ENCODE measurements around the gene GAN. TPM values are rescaled to one million over a fixed set of nuclear protein-coding genes. Genes with fewer than 3 reads are reported as not detected.

The GAN gene
- total RNA-seq, 4 donors from 2014 or later: 9.6 to 14.8 (median 11.7) TPM

GRCh38 chr16:81268509-81268908 is 46.3 kb upstream of the GAN start:
- Histone ChIP-seq H3K27me3 (no peaks in the 10 kb centered on the region), H3K4me1 (peaks cover 19 to 39% (median 32%) of the 10 kb centered on the region in 4 donors), H3K36me3 (no peaks in the 10 kb centered on the region), H3K9me3 (no peaks in the 10 kb centered on the region), H3K4me3 (no peak overlapping the region), H3K27ac (replicated peaks in 1 of 4) (no peak overlapping the region)
- WGBS: 91% methylated on average over 5 of the region's 5 CpGs
- intact Hi-C loops (cut with DNase I): no loop called here
- DNase-seq (ENCODE audit: extremely low spot score): no peak
- TF ChIP-seq, protein P1, sequence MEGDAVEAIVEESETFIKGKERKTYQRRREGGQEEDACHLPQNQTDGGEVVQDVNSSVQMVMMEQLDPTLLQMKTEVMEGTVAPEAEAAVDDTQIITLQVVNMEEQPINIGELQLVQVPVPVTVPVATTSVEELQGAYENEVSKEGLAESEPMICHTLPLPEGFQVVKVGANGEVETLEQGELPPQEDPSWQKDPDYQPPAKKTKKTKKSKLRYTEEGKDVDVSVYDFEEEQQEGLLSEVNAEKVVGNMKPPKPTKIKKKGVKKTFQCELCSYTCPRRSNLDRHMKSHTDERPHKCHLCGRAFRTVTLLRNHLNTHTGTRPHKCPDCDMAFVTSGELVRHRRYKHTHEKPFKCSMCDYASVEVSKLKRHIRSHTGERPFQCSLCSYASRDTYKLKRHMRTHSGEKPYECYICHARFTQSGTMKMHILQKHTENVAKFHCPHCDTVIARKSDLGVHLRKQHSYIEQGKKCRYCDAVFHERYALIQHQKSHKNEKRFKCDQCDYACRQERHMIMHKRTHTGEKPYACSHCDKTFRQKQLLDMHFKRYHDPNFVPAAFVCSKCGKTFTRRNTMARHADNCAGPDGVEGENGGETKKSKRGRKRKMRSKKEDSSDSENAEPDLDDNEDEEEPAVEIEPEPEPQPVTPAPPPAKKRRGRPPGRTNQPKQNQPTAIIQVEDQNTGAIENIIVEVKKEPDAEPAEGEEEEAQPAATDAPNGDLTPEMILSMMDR (IDR thresholded peaks at IDR 0.05): no peak
- TF ChIP-seq EP300 (IDR thresholded peaks at IDR 0.05) (no peak), POLR2A (IDR thresholded peaks at IDR 0.05; ENCODE audit: low read depth) (no peak), POLR2AphosphoS5 (IDR thresholded peaks at IDR 0.05) (no peak)

DNA sequence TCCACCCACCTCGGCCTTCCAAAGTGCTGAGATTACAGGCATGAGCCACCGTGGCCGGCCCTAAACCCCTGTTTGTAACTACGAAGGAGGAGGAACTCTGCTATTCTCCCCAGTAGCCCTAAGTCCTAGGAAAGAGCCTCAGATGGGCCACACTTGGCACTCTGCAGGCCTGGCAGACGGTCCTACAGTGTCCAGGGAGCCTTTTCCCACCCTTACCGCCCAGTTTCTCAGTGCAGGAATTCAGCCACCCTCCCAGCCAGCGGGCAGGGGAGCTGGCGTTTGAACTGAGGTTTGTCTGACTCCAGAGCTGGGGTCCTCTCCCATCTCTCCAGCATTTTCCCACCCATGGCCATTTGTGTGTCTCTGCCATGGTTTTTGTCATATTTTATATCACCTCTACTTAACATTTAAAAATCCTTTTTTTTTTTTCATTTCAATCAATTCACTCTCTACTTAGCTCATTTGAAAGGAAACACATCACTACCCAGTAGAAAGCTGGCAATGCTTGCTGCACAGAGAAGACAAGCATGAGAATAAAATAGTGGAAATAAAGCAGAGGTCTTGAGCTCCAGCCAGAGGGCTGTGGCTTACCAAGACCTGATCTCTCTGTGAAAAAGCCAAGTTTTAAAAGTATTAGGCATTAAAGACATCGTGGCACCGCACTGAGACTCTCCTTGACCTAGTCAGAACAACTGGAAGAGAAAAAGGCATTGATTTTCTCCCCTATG is 41.4 kb upstream of the GAN start:
- Histone ChIP-seq H3K27ac (replicated peaks in 1 of 4) (peak overlapping the region in 1 of 4 donors; percentile 19), H3K36me3 (no peaks in the 10 kb centered on the region), H3K27me3 (no peaks in the 10 kb centered on the region), H3K9me3 (no peaks in the 10 kb centered on the region), H3K4me3 (no peak overlapping the region), H3K4me1 (peaks cover 0 to 8% (median 4%) of the 10 kb centered on the region in 4 donors)
- no peak for DNase-seq (ENCODE audit: extremely low spot score)
- WGBS: 46% methylated on average over 10 of the region's 10 CpGs
- intact Hi-C loops (cut with DNase I): no loop called here
- TF ChIP-seq POLR2A (IDR thresholded peaks at IDR 0.05; ENCODE audit: low read depth) (no peak), POLR2AphosphoS5 (IDR thresholded peaks at IDR 0.05) (no peak), EP300 (IDR thresholded peaks at IDR 0.05) (no peak)
- TF ChIP-seq, protein P1 (IDR thresholded peaks at IDR 0.05): no peak

GRCh38 chr16:81275064-81275532 is 39.7 kb upstream of the GAN start:
- DNase-seq (ENCODE audit: extremely low spot score): no peak
- Histone ChIP-seq H3K9me3 (no peaks in the 10 kb centered on the region), H3K36me3 (no peaks in the 10 kb centered on the region), H3K4me3 (no peak overlapping the region), H3K4me1 (peaks cover 0 to 8% (median 4%) of the 10 kb centered on the region in 4 donors), H3K27ac (replicated peaks in 1 of 4) (no peak overlapping the region), H3K27me3 (no peaks in the 10 kb centered on the region)
- WGBS: 91% methylated on average over 9 of the region's 9 CpGs
- intact Hi-C loops (cut with DNase I): no loop called here
- TF ChIP-seq POLR2A (IDR thresholded peaks at IDR 0.05; ENCODE audit: low read depth): no peak
- TF ChIP-seq EP300 (IDR thresholded peaks at IDR 0.05): no peak
- no peak for TF ChIP-seq POLR2AphosphoS5 (IDR thresholded peaks at IDR 0.05)
- TF ChIP-seq, protein P1 (IDR thresholded peaks at IDR 0.05): no peak

- H3K27ac ChIP-seq (replicated peaks in 1 of 4): no peak overlapping the region
- no peak for DNase-seq (ENCODE audit: extremely low spot score)
- peaks cover 0 to 8% (median 4%) of the 10 kb centered on the region in 4 donors for H3K4me1 ChIP-seq
- no peak for TF ChIP-seq EP300 (IDR thresholded peaks at IDR 0.05)
- TF ChIP-seq, protein P1 (IDR thresholded peaks at IDR 0.05): no peak
- TF ChIP-seq POLR2A (IDR thresholded peaks at IDR 0.05; ENCODE audit: low read depth): no peak
- no peak for TF ChIP-seq POLR2AphosphoS5 (IDR thresholded peaks at IDR 0.05)
- no peaks in the 10 kb centered on the region for H3K9me3 ChIP-seq
- WGBS: 97% methylated on average over 9 of the region's 9 CpGs
- no peaks in the 10 kb centered on the region for H3K27me3 ChIP-seq
- H3K36me3 ChIP-seq: no peaks in the 10 kb centered on the region
- intact Hi-C loops (cut with DNase I): no loop called here
- no peak overlapping the region for H3K4me3 ChIP-seq
These were observed 39.0 kb upstream of the GAN start for GRCh38 chr16:81275795-81276194.

All from esophagus muscularis mucosa (tissue), 4 donors.